Measurements from ENCODE around the gene PSMF1. TPM values are rescaled to one million over a fixed set of nuclear protein-coding genes. Genes with fewer than 3 reads are reported as not detected.

The PSMF1 gene
- total and polyA plus RNA-seq, 2 experiments from 2014 or later, result 73.7 to 84.2 TPM

GRCh38 chr20:1081891-1082290 is 36.5 kb upstream of the PSMF1 start (continued):
- TF ChIP-seq ZNF462 (CRISPR knock-in tag; IDR thresholded peaks at IDR 0.05) (no peak), POLR2AphosphoS5 (IDR thresholded peaks at IDR 0.05; ENCODE audit: low read depth) (no peak), NANOG (IDR thresholded peaks at IDR 0.05; ENCODE audit: borderline replicate concordance) (no peak), STAT1 (IDR thresholded peaks at IDR 0.05; ENCODE audit: unreplicated experiment) (no peak), CTCF (conservative IDR thresholded peaks at IDR 0.05; ENCODE audit: low read depth in 2 of 2) (no peak), REST (IDR thresholded peaks at IDR 0.05; ENCODE audit: unreplicated experiment) (no peak), ETS1 (IDR thresholded peaks at IDR 0.05) (no peak), ZNF114 (CRISPR knock-in tag; IDR thresholded peaks at IDR 0.05) (no peak), CREB1 (CRISPR knock-in tag; IDR thresholded peaks at IDR 0.05; ENCODE audit: low read depth) (no peak)
